ENCODE data around the gene MACO1. TPM values are rescaled to one million over a fixed set of nuclear protein-coding genes. Genes with fewer than 3 reads are reported as not detected.

Gene MACO1
- total RNA-seq, 1 donor from 2014 or later: 24.9 TPM

GRCh38 chr1:25546193-25546592 lies 115.5 kb downstream of the MACO1 start:
- Histone ChIP-seq H3K4me3 (ENCODE audit: low read depth, low read length) (no peak overlapping the region), H3K27me3 (ENCODE audit: control insufficient read depth, insufficient read depth, low read length) (peaks cover 2% of the 10 kb centered on the region), H3K36me3 (ENCODE audit: control insufficient read depth, insufficient read depth, low read length) (no peaks in the 10 kb centered on the region)
- TF ChIP-seq CTCF (IDR thresholded peaks at IDR 0.05; ENCODE audit: insufficient read depth, low read length, poor library complexity, severe bottlenecking): no peak
- DNase-seq (ENCODE audit: low read depth): no peak

GRCh38 chr1:25548601-25549000 lies 117.9 kb downstream of the MACO1 start:
- no peak overlapping the region for H3K4me3 ChIP-seq (ENCODE audit: low read depth, low read length)
- no peak for TF ChIP-seq CTCF (IDR thresholded peaks at IDR 0.05; ENCODE audit: insufficient read depth, low read length, poor library complexity, severe bottlenecking)
- H3K36me3 ChIP-seq (ENCODE audit: control insufficient read depth, insufficient read depth, low read length): no peaks in the 10 kb centered on the region
- H3K27me3 ChIP-seq (ENCODE audit: control insufficient read depth, insufficient read depth, low read length): no peaks in the 10 kb centered on the region
- no peak for DNase-seq (ENCODE audit: low read depth)

- TF ChIP-seq CTCF (IDR thresholded peaks at IDR 0.05; ENCODE audit: insufficient read depth, low read length, poor library complexity, severe bottlenecking): no peak
- Histone ChIP-seq H3K36me3 (ENCODE audit: control insufficient read depth, insufficient read depth, low read length) (no peaks in the 10 kb centered on the region), H3K4me3 (ENCODE audit: low read depth, low read length) (no peak overlapping the region), H3K27me3 (ENCODE audit: control insufficient read depth, insufficient read depth, low read length) (no peaks in the 10 kb centered on the region)
- DNase-seq (ENCODE audit: low read depth): peak; percentile 85
These were observed 118.8 kb downstream of the MACO1 start for GRCh38 chr1:25549273-25550154.

Other genes with a start within 250 kb of the MACO1 start
- 63.3 and 80.7 TPM in 2 replicates for gene SYF2, start 198.4 kb upstream of the MACO1 start, total RNA-seq
- 48.6 and 55.0 TPM in 2 replicates for gene RSRP1, start 183.4 kb upstream of the MACO1 start, total RNA-seq
- not detected in 2 replicates for gene RHD, start 158.4 kb upstream of the MACO1 start, total RNA-seq
- 88.5 and 99.2 TPM in 2 replicates for gene TMEM50A, start 92.6 kb upstream of the MACO1 start, total RNA-seq
- gene RHCE, start 10.1 kb upstream of the MACO1 start, total RNA-seq: 0.08 and 0.27 TPM in 2 replicates
- 7.5 and 15.3 TPM in 2 replicates for gene LDLRAP1, start 112.7 kb downstream of the MACO1 start, total RNA-seq
- gene MAN1C1, start 185.9 kb downstream of the MACO1 start, total RNA-seq: 1.4 and 4.3 TPM in 2 replicates